Measurements from ENCODE around the gene ADK.

ADK gene

GRCh38 chr10:74150204-74150989, 624 bp upstream of the ADK start, which contains the start of gene AP3M1:
TSS of gene AP3M1 (minus strand) at chr10:74150828. CDS start at chr10:74138379, 12,449 bp downstream.
- DNase-seq, result peak; percentile 48

GRCh38 chr10:74151879-74152722, 1.1 kb downstream of the ADK start:
- no peak for DNase-seq

- DNase-seq, result no peak
These were observed 2.1 kb downstream of the ADK start for GRCh38 chr10:74153123-74153522.

DNA sequence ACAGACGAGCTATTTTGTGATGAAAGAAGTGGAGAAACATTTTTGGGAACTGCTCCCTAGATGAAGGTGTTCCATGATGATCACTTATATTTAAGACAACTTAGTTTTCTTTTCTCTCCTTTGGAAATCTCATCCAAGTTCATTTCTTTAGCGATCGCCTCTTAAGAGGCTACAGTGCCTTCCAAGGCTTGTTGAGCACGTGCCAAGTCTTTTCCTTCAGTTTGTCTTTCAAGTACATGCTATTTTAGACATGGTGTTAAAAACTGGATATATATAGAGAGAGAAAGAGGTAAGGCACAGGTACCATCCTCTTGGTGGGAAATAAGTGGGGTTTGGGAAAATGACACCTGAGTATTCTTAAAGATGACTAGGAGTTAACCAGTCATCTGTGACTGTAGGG, 2.7 kb downstream of the ADK start:
- DNase-seq, result no peak

DNA sequence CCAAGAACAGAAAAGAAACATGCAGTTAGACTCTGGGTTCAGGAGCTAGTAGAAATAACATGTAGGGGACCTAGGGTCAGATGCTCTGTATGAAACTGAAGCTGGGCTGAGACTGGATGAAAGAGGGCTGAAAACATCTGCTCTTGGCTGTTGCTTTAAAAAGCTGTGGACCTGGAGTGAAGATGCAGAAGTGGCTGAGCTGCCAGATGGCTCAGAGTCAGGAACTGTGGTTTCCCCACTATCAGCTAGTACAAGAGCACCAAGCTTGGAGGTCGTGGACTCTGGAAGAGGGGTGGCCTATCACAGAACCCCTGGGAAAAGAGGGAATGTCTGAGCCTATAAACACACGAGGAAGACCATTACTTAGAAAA, 5.9 kb downstream of the ADK start:
- peak; percentile 58 for DNase-seq

DNA sequence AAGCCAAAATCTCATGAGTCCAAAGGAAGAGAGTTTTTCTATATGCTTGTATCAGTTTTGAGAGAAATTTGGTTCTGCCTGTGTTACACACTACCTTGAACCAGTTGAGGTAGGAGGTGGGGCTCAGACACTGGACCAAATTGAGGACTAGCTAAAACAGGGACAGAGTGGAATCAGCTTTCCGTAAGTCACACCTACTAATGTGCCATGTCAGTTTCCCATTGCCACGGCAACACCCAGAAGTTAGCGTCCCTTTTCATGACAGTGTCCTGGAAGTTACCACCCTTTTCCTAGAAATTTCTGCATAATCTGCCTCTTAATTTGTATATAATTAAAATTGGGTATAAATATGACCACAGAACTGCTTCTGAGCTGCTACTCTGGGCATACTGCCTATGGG, 9.0 kb downstream of the ADK start:
- no peak for DNase-seq

DNA sequence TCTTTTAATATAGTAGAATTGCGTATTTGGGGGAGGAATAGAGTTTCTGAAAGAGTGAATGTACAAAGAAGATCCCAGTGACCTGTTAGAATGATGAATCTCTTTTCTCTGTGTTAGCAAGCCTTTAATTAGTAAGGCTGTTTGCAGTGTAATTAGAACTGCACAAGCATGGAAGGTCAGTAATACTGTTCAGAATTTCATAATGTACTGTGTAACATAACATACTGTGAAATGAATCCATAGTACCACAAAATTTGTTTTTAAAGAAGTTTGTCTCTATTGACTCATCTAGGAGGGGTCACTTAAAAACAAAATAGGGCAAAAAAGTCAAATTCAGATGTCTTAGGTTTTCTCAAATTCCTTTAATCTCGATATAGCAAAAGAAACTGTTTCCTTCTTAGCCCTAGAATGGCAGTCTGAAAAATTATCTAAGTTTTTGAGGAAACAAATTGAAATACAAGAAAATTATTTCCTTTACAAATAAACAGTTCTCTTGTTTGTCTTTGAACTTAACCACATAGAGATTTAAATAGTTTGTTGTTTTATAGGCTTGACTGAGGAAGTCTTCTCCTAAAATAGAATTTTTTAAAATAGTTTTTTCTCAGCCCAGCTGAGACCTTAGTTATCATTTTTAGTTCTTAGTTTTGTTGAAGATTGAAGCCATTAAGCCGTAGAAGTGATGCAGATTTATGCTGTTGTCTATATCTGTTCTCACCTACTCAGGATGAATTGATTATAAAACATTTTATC, 12.5 kb downstream of the ADK start:
- no peak for DNase-seq

- no peak for DNase-seq
These were observed 13.9 kb downstream of the ADK start for GRCh38 chr10:74164716-74165529.

GRCh38 chr10:74165530-74165901, 14.5 kb downstream of the ADK start:
- peak; percentile 46 for DNase-seq

GRCh38 chr10:74167443-74167842, 16.4 kb downstream of the ADK start:
- DNase-seq, result no peak

- no peak for DNase-seq
These were observed 20.6 kb downstream of the ADK start for GRCh38 chr10:74171625-74172024.

- no peak for DNase-seq
These were observed 23.5 kb downstream of the ADK start for GRCh38 chr10:74174521-74174920.

GRCh38 chr10:74175510-74176379, 24.7 kb downstream of the ADK start:
- no peak for DNase-seq

DNA sequence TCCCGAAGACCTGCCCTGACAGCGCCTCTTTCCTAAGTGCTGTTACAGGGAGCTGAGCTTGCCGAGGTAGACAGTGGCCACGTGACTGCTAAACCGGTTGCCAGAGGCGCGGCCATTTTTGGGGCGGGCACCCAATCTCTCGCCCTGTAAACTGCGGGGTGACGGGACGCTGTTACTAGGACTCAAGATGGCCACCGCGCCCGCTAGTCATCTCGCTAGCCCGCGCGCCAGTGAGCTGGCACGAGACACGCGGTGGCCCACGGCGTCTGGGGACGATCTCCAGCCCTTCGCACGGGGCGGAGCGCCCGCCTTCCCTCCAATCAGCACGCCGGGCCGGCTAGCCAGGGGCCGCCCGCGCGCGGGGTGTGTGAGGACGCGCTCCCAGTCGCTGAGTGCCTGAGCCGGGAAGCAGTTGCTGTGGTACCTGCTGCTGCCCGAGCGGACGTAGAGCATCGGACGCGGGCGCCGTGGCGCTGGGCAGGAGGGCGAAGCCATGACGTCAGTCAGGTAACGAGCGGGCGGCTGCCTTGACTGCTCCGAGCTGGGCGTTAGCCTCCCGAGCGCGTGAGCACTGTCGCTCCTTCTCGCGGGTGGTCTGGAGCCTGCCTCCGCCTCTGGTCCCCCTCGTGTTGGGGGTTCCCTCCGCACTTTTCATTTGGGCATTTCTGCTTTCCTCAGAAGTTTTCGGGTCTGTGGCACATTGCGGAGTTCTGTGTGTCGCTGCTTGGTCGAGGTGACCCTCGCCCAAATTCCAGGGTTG, 25.5 kb downstream of the ADK start:
- peak; percentile 98 for DNase-seq

DNA sequence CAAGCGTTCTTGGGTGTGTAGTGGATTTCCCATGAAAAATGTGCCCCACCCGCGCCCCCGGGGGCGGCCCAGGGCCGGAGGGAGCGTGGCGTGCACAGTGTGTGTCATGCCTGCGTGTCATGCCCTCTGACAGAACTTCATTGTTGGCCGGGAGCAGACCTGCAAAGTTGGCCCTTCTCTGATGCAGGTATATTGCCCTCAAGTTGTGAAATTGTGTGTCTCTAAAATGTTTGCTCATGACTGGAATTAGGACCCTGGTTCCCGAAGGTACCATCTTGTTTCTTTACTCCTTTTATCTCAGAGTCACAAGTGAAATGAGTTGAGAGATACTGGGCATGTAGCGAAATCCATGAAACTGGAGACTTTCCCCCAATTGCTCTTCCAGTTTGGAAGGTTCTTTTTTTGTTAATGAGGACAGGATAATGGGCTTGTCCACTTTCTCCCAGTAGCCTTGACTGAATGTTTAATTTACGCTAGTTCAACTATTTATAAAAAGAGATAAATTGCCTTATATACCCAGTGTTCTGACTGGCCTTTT, 26.2 kb downstream of the ADK start:
- peak; percentile 53 for DNase-seq

DNA sequence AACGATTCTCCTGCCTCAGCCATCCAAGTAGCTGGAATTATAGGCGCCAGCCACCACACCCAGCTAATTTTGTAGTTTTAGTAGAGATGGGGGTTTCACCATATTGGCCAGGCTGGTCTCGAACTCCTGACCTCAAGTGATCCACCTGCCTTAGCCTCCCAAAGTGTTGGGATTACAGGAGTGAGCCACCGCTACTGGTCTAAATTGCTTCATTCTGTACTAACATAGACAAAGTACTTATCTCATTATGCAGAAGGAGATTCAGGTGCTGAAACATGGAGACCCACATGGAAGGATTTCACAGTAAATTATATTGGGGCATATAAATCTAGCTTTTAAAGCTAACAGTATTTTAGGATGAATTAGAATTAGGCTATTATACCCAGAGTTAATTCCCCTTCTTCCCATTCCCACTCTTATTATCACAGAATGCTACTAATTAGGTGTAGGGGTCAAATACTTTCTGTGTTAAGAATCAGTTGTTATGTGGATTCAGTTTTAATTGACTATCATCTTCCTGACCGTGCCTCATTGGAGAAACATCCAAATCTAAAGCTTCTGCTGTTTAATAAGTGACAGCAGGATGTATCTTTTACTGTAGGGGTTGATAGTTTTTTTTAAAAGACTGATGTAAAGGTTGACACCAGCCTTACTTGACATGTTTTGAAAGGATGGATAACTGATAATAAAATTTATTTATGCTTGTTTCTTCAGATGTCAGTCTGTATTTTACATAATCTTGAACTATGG, 27.2 kb downstream of the ADK start:
- DNase-seq, result no peak

DNA sequence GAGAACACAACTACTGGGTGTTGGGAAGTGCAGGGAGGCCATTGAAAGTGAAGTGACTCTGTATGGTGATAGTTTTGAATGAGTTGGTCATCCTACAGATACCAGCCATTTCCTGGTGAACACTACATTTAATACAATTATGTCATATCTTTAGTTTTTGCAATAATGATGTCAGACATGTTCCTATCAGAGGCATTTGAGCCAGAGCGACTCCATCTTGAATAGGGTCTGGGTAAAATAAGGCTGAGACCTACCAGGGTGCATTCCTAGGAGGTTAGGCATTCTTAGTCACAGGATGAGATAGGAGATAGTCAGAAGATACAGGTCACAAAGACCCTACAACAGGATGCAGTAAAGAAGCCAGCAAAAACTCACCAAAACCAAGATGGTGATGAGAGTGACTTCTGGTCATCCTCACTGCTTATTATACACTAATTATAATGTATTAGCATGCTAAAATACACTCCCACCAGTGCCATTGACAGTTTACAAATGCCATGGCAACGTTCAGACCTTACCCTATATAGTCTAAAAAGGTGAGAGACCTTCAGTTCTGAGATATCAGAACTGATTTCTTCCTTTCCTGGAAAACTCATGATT, 28.2 kb downstream of the ADK start:
- DNase-seq, result no peak

DNA sequence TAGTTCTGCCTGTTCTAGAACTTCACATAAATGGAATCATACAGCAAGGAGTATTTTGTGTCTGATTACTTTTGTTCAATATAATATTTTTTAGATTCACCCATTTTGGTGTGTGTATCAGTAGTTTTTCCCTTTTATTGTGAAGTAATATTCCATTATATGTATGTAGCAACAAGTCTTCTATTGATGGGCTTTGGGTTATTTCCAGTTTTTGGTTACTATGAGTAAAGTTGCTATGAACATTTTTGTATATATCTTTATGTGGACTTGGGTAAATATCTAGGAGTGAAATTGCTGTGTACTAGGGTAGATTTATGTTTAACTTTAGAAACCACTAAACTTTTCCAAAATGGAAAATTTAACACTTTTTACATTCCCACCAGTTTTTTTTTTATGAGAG, 35.7 kb downstream of the ADK start:
- DNase-seq, result no peak

DNA sequence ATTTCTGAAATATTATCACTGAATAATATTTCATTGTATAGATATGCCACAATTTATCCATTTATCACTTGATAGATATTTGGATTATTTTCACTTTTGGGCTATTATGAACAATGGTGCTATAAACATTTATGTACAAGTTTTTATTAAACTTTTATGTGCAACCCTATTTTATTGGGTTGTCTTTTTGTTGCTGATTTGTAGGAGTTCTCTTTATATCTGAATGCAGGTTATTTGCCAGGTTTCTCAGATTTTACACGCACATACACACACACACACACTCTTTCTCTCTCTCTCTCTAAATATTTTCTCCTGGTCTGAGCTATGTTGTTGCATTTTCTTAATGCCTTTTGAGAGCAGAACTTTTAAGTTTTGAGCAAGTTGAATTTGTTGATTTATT, 36.2 kb downstream of the ADK start:
- no peak for DNase-seq

Data from hematopoietic multipotent progenitor cell treated with erythropoietin and hydrocortisone succinate and interleukin-3 and kit ligand, for 8 days (in vitro differentiated cells).